GM21381 (cell line): ENCODE measurements around the gene ENPP3.

Source experiments
- ATAC-seq: cut with Tn5 transposase; IDR thresholded peaks from one replicate; pipeline ENCODE4 v1.9.1; 2021; ENCODE audit warnings: mild to moderate bottlenecking, moderate library complexity; ENCODE audit not compliant: unreplicated experiment

Gene ENPP3

DNA sequence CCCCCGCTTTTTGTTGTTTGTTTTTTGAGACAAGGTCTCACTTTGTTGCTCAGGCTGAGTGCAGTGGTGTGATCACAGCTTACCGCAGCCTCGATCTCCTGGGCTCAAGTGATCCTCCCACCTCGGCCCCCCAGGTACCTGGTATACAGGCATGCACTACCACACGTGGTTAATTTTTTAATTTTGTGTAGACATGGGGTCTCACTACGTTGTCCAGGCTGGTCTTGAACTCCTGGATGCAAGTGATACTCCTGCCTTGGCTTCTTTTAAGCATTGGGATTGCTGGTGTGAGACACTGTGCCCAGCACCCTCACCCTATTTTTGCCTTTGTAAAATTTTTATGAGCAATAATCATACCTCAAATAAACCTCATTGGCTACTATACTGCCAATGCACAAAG, 5.5 kb downstream of the ENPP3 start:
- no peak for ATAC-seq

DNA sequence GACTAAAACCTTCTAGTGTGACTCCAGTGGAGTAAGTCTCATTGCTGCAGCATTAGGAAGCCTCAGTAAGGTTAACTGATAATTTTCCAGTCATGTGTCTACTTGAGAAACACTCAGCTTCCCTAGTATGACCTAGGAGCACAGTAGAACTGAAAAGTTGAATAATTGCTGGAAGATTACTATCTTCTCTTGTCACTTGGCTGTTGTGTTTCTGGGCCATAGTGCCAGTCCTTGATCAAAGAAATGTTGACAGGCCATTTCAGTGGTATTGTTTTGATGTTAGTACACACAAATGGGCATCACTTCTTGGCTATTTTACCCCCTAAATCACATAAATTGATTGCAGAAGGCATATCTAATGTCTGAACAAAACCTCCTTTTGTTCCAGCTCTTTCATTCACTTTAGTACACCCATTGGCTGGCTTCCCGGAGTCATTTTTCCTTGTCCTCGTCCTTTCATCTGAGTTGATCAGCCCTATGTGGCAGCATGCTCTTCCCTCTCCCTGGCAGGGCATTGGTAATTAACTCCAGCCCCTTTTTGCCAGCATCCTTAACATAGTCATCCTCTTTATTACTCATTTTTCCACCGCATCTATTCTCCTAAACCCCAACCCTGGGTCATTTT, 6.0 kb downstream of the ENPP3 start:
- ATAC-seq = no peak

DNA sequence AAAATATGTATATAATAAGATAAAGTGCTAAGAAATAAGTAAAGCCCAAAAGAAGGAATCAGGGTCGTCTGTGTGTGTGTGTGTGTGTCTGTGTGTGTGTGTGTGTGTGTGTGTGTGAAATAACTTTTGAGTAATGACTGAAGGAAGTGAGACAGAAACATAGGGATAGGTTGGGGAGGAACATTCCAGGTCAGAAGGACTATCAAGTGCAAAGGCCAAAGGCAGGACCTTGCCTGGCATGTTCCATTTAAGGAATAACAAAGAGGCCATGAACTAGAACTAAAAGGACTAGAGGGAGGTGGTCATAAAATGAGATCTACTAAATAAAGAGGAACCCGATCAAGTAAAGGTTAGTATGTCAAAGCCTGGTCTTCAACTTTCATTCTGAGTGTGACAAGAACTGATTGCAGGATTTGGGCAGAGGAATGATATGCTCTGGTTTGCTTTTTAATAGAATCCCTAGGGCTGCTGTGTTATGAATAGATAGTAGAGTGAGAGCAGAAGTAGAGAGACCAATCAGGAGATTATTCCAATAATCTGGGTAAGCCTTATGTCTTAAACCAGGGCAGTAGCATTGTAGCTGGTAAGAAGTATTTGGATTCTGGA, 6.9 kb downstream of the ENPP3 start:
- no peak for ATAC-seq

DNA sequence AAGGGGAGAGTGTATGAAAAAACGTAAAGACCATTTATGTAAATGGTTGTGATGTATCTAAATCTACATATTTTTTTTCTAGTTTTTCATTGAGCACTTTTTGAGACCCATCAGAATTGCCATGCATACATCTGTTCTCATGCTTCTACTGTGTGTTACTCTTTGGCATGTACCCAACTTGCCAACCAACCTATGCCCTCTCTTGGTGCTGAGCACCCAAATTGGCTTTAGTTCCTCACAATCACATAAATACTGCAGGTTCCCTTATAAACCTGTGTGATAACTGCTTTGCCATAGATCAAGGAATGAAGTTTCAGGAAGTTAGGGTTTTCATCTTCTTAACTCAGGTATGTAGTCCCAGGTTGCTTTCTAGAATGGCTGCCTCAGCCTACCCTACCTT, 7.8 kb downstream of the ENPP3 start:
- ATAC-seq = no peak

DNA sequence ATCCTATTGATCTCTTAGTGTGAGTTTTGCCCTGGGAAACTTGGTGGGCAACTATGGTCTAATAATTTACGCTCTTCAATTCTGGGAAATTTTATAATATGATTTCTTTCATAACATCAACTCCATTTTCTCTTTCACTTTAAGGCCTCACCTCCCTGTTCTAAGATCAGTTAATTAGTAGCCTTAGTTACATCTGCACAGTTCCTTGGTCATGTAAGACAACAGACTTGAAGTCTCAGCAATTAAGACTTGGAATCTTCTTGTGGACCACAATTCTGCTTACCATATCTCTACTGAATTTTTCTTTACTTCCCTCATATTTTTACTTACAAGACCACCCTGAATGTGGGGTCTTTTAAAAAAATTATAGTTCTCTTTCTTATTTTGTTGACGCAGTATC, 8.7 kb downstream of the ENPP3 start:
- no peak for ATAC-seq

DNA sequence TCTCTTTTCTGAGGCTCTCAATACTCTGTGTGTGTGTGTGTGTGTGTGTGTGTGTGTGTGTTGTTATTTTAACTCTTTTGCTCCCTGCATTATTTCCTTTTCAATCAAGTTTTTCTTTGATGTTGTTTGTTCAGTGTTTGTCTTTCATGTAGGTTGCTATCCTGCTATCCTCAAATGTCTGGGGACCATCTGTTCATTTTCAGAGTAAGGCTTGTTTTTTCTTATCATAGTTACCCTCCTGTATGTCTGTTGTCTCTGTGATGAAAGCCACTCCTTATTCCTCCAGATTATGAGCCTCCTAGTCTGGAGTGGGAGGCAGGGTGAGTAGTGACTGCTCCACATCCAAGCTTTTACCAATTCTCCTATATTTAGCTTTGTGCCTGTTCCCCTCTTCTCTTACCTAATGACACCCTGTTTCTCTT, 9.2 kb downstream of the ENPP3 start:
- no peak for ATAC-seq

DNA sequence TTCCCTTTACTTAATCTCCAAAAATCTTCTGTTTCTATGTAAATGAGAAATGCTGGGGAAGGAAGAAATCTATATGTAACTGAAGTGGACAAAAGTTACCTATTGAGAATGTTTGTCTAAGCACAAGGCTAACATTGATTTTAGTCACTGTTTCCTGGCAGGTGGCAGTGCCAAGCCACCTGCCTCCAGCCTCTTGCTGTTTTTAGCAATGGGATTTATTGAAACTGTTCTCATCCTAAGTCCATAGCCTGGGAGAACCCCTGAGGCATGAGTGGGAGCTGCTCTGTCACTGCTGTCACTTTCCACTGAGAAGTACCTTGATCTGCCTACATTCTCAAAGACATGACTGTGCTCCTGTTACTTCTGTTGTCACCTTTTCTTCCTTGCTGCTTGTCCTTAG, 14.7 kb downstream of the ENPP3 start:
- no peak for ATAC-seq

DNA sequence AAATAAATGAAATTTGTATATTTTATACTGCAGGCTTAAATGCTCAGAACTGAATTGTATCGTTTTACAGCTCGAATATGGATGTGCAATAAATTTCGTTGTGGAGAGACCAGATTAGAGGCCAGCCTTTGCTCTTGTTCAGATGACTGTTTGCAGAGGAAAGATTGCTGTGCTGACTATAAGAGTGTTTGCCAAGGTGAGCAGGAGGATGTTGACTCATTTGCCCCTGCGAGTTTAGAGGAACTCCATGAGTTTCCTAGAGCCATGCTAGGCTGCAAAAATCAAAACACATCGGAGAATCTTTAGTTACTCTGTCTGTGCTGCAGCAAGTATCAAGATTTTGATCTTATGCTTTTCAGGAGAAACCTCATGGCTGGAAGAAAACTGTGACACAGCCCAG, 15.4 kb downstream of the ENPP3 start:
- no peak for ATAC-seq

DNA sequence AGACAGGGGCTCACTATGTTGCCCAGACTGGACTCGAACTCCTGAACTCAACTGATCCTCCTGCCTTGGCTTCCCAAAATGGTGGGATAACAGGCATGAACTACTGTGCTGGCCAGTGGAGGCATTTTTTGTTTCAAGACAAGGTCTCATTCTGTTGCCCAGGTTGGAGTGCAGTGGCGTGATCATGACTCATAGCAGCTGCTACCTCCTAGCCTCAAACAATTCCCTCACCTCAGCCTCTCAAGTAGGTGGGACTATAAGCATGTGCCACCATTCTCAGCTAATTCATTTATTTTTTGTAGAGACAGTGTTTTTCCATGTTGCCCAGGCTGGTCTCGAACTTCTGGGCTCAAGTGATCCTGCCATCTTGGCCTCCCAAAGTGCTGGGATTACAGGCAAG, 17.2 kb downstream of the ENPP3 start:
- no peak for ATAC-seq

DNA sequence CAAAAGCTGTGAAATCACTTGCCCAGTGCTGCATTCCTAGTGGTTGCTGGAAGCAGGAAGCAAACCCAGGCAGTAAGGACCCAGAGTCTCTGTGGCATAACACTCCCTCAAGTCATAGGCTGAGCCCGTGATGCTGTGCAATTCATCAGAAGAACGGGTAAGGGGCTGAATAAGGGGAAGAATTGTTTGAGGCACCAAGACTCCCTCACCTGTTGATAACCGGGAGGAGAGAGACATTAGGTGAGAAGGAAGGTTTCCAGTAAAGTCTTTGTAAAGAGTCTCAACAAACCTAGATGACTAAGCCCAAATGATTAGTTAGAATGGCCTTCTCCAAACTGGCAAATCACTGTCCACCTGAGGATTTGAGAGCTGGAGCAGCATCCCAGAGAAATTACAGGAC, 18.3 kb downstream of the ENPP3 start:
- no peak for ATAC-seq

DNA sequence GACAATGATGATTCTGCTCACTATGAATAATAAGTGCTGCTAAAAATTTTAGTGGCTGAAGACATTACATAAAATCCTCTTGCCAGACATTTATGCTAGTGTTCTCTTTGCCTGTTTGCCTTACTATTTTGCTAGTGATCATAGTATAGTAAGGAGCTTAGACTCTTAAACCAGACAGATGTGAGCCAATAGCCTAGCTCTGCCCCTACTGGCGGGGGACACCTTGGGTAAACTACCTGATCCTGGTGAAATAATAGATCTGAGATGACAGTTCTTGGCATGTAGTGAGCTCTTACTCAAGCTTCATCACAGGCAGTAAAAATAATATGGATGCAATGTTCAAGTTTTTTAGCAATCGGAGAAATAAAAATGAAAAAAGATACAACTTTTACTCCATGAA, 18.8 kb downstream of the ENPP3 start:
- no peak for ATAC-seq

DNA sequence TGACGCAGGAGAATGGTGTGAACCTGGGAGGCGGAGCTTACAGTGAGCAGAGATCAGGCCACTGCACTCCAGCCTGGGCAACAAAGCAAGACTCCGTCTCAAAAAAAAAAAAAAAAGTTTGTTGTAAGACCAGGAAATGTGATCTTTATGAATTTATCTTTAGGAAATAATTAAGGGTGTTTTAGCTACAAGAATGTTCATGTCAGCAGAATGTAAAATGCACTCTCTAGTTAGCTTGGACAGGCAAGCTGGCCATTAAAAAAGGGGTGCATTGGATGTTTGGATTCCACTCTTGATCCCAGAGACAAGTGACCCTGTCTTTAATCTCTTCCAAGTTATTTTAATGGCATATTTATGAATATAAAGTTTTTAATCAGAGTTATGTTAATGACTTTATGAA, 19.6 kb downstream of the ENPP3 start:
- no peak for ATAC-seq

DNA sequence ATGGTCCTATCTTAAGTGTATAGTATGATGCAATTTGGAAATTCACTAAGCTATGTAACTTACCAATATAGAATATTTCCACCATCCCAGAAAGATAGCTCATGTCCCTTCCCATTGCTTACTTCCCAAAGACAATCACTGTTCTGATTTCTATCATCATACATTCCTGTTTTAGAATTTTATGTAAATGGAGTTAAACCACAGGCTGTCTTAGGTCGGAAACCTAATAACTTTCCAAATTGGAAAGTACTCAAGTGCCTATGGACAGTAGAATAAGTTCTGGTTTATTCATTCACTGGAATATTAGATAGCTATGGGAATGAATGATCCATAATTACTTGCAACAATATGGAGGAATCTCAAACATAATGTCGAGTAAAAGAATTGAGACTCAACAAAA, 20.1 kb downstream of the ENPP3 start:
- no peak for ATAC-seq

DNA sequence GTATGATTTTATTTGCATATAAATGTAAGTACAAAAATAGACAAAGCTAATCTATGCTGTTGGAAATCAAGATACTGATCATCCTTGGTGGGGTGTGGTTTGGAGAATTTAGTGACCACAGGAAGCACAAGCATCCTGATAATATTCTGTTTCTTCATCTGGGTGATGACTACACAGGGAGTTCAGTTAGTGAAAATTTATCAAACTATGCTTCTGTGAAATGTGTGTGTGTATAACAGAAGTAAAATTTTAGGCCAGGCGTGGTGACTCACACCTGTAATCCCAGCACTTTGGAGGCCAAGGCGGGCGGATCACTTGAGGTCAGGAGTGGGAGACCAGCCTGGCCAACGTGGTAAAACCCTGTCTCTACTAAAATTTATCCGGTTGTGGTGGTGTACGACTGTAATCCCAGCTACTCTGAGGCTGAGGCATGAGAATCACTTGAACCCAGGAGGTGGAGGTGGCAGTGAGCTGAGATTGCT, 20.6 kb downstream of the ENPP3 start:
- ATAC-seq = no peak

DNA sequence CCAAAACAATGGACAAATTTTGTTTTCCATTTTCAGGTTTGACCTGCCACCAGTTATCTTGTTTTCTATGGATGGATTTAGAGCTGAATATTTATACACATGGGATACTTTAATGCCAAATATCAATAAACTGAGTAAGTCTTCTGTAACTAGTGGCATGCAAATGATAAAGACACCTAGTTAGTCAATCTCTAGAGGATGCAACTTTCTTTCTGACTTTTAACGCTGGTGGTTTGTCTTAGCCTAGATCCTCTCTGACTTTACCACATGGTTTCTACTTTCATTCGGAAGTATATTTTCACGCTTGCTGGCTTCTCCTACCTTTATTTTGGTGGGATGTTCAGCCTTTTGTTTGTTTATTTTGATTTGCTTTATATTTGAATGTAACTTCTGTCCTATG, 21.2 kb downstream of the ENPP3 start:
- ATAC-seq = no peak

DNA sequence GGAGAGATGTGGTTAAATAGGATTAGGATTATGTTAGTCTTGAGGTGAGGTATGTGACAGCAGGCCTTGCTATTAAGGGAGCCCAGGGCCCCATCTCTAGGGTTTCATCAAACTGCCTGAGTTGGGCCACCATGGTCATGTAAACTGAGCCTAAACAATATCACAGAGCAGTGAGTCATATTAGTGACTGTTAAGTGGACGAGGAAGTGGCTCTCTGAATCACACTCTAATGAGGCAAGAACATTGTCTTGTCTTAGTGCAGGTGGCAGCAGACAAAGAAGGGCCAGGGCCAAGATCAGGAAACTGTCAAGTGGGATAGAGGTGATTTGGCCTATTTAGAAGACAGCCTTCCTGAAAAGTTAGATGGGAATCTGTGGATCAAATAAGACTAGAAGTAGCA, 23.1 kb downstream of the ENPP3 start:
- no peak for ATAC-seq

DNA sequence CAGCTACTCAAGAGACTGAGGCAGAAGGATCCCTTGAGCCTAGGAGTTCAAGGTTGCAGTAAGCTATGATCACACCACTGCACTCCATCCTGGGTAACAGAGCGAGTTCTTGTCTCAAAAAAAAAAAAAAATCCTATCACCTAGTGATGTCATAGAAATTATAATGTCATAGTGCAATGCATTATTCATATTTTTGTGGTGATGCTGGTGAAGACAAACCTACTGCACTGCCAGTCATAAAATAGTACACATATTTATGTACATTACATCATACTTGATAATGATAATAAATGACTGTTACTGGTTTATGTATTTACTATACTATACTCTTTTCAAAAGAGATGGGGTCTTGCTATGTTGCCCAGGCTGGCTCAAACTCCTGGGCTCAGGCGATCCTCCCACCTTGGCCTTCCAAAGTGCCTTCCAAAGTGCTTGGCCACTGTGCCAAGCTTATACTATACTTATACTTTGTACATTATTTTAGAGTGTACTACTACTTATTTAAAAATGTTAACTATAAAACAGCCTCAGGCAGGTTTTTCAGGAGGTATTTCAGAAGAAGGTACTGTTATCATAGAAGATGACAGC, 26.6 kb downstream of the ENPP3 start:
- ATAC-seq = no peak

DNA sequence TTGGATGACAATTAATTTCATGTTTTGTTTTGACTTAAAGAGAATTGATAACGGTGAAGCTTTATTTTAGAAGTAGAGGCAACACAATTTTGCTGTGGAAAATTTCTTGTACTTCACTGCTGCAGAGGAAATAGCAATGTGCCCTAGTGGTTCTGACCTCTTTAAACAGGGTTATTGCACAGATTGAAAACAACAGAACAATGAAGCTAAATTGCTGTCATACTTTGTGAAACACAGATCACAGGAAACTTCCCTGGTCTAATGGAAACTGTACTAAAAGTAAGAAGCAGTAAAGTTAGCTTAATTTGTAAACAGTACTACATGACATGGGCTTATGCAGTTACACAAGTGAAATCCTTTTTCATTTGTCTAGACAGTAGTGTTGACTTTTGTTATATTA, 32.8 kb downstream of the ENPP3 start:
- no peak for ATAC-seq

DNA sequence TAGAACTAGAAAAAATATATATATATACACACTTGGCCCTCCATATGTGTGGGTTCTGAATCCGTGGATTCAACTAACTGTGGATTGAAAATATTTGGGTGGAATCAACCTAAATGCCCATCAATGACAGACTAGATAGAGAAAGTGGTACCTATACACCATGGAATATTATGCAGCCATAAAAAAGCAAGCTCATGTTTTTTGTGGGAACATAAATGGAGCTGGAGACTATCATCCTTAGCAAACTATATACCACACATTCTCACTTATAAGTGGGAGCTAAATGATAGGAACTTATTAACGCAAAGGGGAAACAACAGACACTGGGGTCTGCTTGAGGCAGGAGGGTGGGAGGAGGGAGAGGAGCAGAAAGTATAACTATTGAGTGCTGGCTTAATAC, 36.1 kb downstream of the ENPP3 start:
- no peak for ATAC-seq

DNA sequence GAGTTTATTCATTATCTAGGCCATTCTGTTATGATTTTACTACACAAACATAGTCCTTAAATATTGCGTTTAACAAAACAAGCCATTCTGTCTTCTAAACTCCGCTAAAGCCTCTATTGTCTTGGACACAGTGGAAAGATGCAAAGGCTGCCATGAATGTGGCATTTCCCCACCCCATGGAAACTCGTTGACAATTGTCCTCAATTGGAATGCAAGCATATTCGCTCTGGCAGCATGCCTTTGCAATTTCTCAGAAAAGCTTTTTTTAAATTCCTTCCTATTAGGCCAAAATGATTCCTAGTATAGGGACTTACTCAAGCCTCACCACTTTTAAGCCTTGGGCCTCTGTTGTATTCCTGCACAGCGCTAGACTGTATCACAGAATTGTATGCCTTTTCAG, 41.3 kb downstream of the ENPP3 start:
- ATAC-seq = no peak

DNA sequence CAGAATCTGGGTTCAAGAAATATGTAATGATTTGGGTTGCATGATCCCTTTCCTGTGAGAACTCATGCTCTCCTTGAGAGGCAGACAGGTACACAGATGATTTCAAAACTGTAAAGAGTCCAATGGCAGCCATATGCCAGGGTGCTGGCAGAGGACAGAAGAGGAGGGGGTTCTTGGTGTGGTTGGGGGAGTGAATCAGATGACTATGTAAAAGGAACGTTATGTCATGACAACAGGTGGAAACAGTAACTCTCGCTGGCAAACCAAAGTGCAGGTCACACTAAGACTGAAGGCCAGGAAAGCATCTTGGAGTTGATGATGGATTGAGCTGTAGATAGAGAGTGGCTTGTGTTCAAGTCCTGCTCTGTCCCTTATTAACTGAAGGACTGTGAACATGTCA, 43.8 kb downstream of the ENPP3 start:
- ATAC-seq = no peak

DNA sequence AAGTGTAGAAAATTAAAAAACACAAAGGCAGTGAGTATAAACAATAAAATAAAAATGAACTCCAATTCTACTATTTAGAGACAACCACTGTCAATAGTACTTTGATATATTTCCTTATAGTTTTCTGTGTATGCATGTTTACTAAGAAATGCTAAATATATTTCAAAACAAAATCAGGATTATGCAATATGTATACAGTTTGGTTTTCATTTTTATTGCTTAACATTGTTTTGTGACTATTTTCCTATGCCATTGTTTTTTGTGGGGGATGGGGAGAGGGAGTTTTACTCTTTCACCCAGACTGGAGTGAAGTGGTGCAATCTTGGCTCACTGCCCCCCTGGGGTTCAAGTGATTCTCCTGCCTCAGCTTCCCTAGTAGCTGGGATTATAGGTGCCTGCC, 44.5 kb downstream of the ENPP3 start:
- ATAC-seq = no peak

DNA sequence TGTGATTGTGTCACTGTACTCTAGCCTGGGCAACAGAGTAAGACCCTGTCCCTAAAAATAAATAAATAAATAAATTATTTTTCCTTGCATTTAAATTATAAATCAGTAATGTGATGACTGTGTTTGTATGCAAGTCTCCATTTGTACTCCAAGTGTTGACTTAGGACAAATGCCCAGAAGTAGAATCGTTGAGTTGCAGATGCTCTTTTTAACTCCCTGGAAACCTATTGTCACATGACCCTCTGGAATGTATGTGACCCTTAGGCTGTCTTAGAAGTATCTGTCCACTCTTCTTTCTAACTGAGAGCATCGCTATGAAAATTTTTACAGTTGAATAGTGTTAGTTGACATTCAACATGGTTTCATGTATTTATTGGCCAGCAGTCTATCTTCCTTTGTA, 45.3 kb downstream of the ENPP3 start:
- no peak for ATAC-seq
